ENCODE results near the gene ARMCX4.

GRCh38 chrX:101450961-101451360 lies 34.3 kb upstream of the ARMCX4 start:
- TF ChIP-seq PCBP2 (IDR thresholded peaks at IDR 0.05; ENCODE audit: low read depth, low read length, poor library complexity, severe bottlenecking) (no peak), RBM34 (IDR thresholded peaks at IDR 0.05; ENCODE audit: borderline replicate concordance, insufficient read depth, low read length) (no peak)

Data from K562 (cell line).